SK-N-SH (cell line): ENCODE data around the gene SP100. TPM values are rescaled to one million over a fixed set of nuclear protein-coding genes. Genes with fewer than 3 reads are reported as not detected.

ENCODE experiments used
- CTCF ChIA-PET: fragments of 300-600, 350-600 bp; formaldehyde crosslinking; extraction: SDS; loops from one replicate; lab custom pipeline; 2021; lab: Yijun Ruan, JAX
- POLR2A ChIA-PET: fragments of 350-600 bp; sonication (Branson Sonifier 250); formaldehyde crosslinking; extraction: SDS; loops from one replicate; lab custom pipeline; 2020; ENCODE audit warnings: antibody characterized with exemption, inconsistent platforms; lab: Yijun Ruan, JAX
- DNase-seq: peaks from one replicate; pipeline ENCODE4 v3.0.0; 2012
- H2AFZ ChIP-seq: fragments of 200-600 bp; sonication (generic); 2 replicates; pipeline ENCODE4 v1.8.1; 2016; ENCODE audit warnings: antibody characterized with exemption, mild to moderate bottlenecking, low read depth
- H3F3A ChIP-seq: fragments of 200-600 bp; sonication (generic); replicated peaks from 2 replicates; pipeline ENCODE3; 2016; ENCODE audit warnings: antibody characterized with exemption, mild to moderate bottlenecking; ENCODE audit not compliant: insufficient read depth
- H3K27ac ChIP-seq, 2 experiments: fragments of 200-500 bp in 1 of 2; fragments of 200-600 bp in 1 of 2; sonication (Bioruptor generic) in 1 of 2; sonication (generic), shearing (Covaris generic) in 1 of 2; 2 replicates each; pipeline versions ENCODE4 v1.5.1 to v1.6.1; 2014 to 2016; ENCODE audit warnings: low read depth in 2 of 2, inconsistent platforms in 1 of 2, low read length in 1 of 2, mild to moderate bottlenecking in 1 of 2, mixed read lengths in 1 of 2
- H3K27me3 ChIP-seq: fragments of 200-600 bp; sonication (generic), shearing (Covaris generic); 2 replicates; pipeline ENCODE4 v1.6.1; 2016; ENCODE audit warnings: mixed run types; ENCODE audit not compliant: insufficient read depth
- H3K36me3 ChIP-seq, 2 experiments: fragments of 200-500 bp in 1 of 2; fragments of 200-600 bp in 1 of 2; sonication (Bioruptor generic) in 1 of 2; sonication (generic) in 1 of 2; replicated peaks in 1 of 2; 2 replicates each; pipeline versions ENCODE3 to v1.5.1; 2014 to 2016; ENCODE audit warnings: low read length in 1 of 2, mild to moderate bottlenecking in 1 of 2; ENCODE audit not compliant: insufficient read depth in 2 of 2, control insufficient read depth in 1 of 2
- H3K4me1 ChIP-seq, 2 experiments: fragments of 200-500 bp in 1 of 2; fragments of 200-600 bp in 1 of 2; sonication (Bioruptor generic) in 1 of 2; sonication (generic), shearing (Covaris generic) in 1 of 2; 2 replicates each; pipeline versions ENCODE4 v1.5.1 to v1.6.1; 2014 to 2016; ENCODE audit warnings: low read depth in 1 of 2, low read length in 1 of 2, mixed run types in 1 of 2; ENCODE audit not compliant: insufficient read depth in 2 of 2, control insufficient read depth in 1 of 2
- H3K4me2 ChIP-seq: fragments of 200-600 bp; sonication (generic), shearing (Covaris generic); 2 replicates; pipeline ENCODE4 v1.6.1; 2017; ENCODE audit warnings: mixed run types
- H3K4me3 ChIP-seq, 2 experiments: fragments of 200-500 bp in 1 of 2; fragments of 200-600 bp in 1 of 2; sonication (Bioruptor generic) in 1 of 2; sonication (generic), shearing (Covaris generic) in 1 of 2; 2 replicates each; pipeline versions ENCODE4 v1.5.1 to v1.8.1; 2014 to 2016; ENCODE audit warnings: low read depth in 2 of 2, inconsistent platforms in 1 of 2, low read length in 1 of 2, mild to moderate bottlenecking in 1 of 2, mixed read lengths in 1 of 2, moderate library complexity in 1 of 2
- H3K79me2 ChIP-seq: fragments of 200-600 bp; sonication (generic); 2 replicates; pipeline ENCODE4 v1.8.1; 2017; ENCODE audit warnings: mild to moderate bottlenecking; ENCODE audit not compliant: insufficient read depth
- H3K9ac ChIP-seq: fragments of 200-600 bp; sonication (generic); 2 replicates; pipeline ENCODE4 v1.6.1; 2017; ENCODE audit warnings: mixed run types
- H3K9me2 ChIP-seq: fragments of 200-600 bp; sonication (generic); 2 replicates; pipeline ENCODE4 v1.6.1; 2017; ENCODE audit warnings: mixed run types
- H3K9me3 ChIP-seq: fragments of 200-600 bp; sonication (generic); 2 replicates; pipeline ENCODE4 v1.6.1; 2017; ENCODE audit warnings: mixed run types, mild to moderate bottlenecking, moderate library complexity
- H4K20me1 ChIP-seq: fragments of 200-600 bp; sonication (generic); 2 replicates; pipeline ENCODE4 v1.6.1; 2017; ENCODE audit warnings: mild to moderate bottlenecking, mixed run types; ENCODE audit not compliant: insufficient read depth
- FOSL2 ChIP-seq: IDR thresholded peaks from 2 replicates; pipeline ENCODE4 v1.4.0; 2012; ENCODE audit warnings: low read depth, mild to moderate bottlenecking, moderate library complexity, borderline replicate concordance
- FOXJ3 ChIP-seq: sonication (generic); formaldehyde crosslinking; IDR thresholded peaks from 2 replicates; pipeline ENCODE4 v1.5.1; 2020; ENCODE audit warnings: mild to moderate bottlenecking, missing genetic modification reagents
- FOXM1 ChIP-seq: IDR thresholded peaks from 2 replicates; pipeline ENCODE4 v1.4.0; 2012; ENCODE audit warnings: low read depth, mild to moderate bottlenecking
- JUND ChIP-seq: IDR thresholded peaks from 2 replicates; pipeline ENCODE4 v1.4.0; 2012
- NFIC ChIP-seq: IDR thresholded peaks from 2 replicates; pipeline ENCODE4 v1.4.0; 2012; ENCODE audit warnings: borderline replicate concordance
- NRF1 ChIP-seq: IDR thresholded peaks from 2 replicates; pipeline ENCODE4 v1.6.1; 2012; ENCODE audit warnings: low read depth, mild to moderate bottlenecking, low read length
- POLR2AphosphoS5 ChIP-seq: IDR thresholded peaks from 2 replicates; pipeline ENCODE4 v1.6.1; 2012; ENCODE audit warnings: low read depth, low read length
- RAD21 ChIP-seq: IDR thresholded peaks from 2 replicates; pipeline ENCODE4 v1.6.1; 2012; ENCODE audit warnings: mild to moderate bottlenecking, low read length
- RFX5 ChIP-seq: IDR thresholded peaks from 2 replicates; pipeline ENCODE4 v1.6.1; 2012; ENCODE audit warnings: mild to moderate bottlenecking, improper control_type of control experiment, low read length
- SIN3A ChIP-seq: IDR thresholded peaks from 2 replicates; pipeline ENCODE4 v1.6.1; 2012; ENCODE audit warnings: low read depth, mild to moderate bottlenecking, low read length, moderate library complexity, borderline replicate concordance
- SMC3 ChIP-seq: IDR thresholded peaks from 2 replicates; pipeline ENCODE4 v1.6.1; 2012; ENCODE audit warnings: low read depth, low read length, improper control_type of control experiment
- TAF1 ChIP-seq: IDR thresholded peaks from 2 replicates; pipeline ENCODE4 v1.6.1; 2012; ENCODE audit warnings: low read depth, mild to moderate bottlenecking, low read length, moderate library complexity, borderline replicate concordance
- TEAD4 ChIP-seq: IDR thresholded peaks from 2 replicates; pipeline ENCODE4 v1.4.0; 2012; ENCODE audit warnings: mild to moderate bottlenecking, borderline replicate concordance; ENCODE audit not compliant: insufficient read depth
- WGBS: methylation state at CpG from one replicate; pipeline ENCODE4 v1.1.6; 2017; ENCODE audit warnings: low lambda C conversion rate; 5-methylcytosine and 5-hydroxymethylcytosine counted together
- polyA plus RNA-seq, 3 experiments: library from polyadenylated mRNA; depleted of rRNA; stranded (reverse); fragments of >200 nt; gene quantifications; 2 replicates each; pipeline ENCODE4 v1.2.3, GENCODE V29; 2012
- TF ChIP-seq, protein P1 (sequence below): IDR thresholded peaks from 2 replicates; pipeline ENCODE4 v1.4.0; 2012; ENCODE audit warnings: low read depth, borderline replicate concordance
- TF ChIP-seq, protein P2 (sequence below): fragments of 200-600 bp; sonication (generic); IDR thresholded peaks from 2 replicates; pipeline ENCODE4 v1.6.1; 2017; ENCODE audit warnings: antibody characterized with exemption, mild to moderate bottlenecking, moderate library complexity
- TF ChIP-seq, protein P3 (sequence below): fragments of 150-350 bp; IDR thresholded peaks from 2 replicates; pipeline ENCODE4 v1.6.1; 2016; ENCODE audit warnings: mild to moderate bottlenecking, low read depth, low read length
- TF ChIP-seq, protein P4 (sequence below): IDR thresholded peaks from 2 replicates; pipeline ENCODE4 v1.4.0; 2012; ENCODE audit warnings: low read depth
- TF ChIP-seq, protein P5 (sequence below): IDR thresholded peaks from 2 replicates; pipeline ENCODE4 v1.4.0; 2012; ENCODE audit warnings: low read depth, borderline replicate concordance

Gene SP100
- polyA plus RNA-seq, 1 of the 3 experiments (the other 2 are of a cell fraction) = 38.1 TPM

DNA sequence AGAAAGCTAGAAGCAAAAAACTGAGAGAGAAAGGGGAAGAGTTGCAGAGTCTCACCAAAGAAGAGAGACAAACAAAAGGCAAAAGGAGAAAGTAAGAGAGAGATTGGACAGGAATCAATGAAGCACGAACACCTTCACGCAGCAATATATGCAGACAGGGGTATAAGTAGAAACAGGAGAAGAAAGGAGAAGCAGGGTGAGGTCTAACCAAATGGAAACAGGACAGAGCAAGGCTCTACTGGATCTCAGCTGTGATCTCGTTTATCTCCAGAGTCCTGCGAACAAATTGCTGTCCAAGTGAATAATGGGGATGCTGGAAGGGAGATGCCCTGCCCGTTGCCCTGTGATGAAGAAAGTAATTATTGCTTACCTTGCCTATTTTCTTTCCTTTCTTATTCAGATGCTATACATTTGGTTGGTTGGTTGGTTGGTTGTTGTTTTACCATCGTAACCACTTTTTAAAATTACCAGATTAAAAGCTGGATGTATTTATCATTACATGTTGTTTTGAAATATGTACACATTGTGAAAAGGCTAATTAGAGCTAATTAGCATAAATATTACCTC, 34.0 kb downstream of the SP100 start:
- H3F3A ChIP-seq = no peaks in the 10 kb centered on the region
- H4K20me1 ChIP-seq = no peaks in the 10 kb centered on the region
- no peaks in the 10 kb centered on the region for H3K4me1 ChIP-seq
- H3K79me2 ChIP-seq = peaks cover 10% of the 10 kb centered on the region; the same call in 1 of the 2 replicates
- H3K27ac ChIP-seq = no peak overlapping the region
- ChIA-PET POLR2A (no interaction called here), CTCF (no interaction called here)
- 68% methylated on average over 6 of the region's 6 CpGs for WGBS
- no peak overlapping the region for H3K4me2 ChIP-seq
- no peak overlapping the region for H3K4me3 ChIP-seq
- no peaks in the 10 kb centered on the region for H3K27me3 ChIP-seq
- TF ChIP-seq NFIC = no peak
- no peak for TF ChIP-seq POLR2AphosphoS5
- no peak for TF ChIP-seq FOXM1
- TF ChIP-seq RFX5 = no peak
- TF ChIP-seq, protein P1, sequence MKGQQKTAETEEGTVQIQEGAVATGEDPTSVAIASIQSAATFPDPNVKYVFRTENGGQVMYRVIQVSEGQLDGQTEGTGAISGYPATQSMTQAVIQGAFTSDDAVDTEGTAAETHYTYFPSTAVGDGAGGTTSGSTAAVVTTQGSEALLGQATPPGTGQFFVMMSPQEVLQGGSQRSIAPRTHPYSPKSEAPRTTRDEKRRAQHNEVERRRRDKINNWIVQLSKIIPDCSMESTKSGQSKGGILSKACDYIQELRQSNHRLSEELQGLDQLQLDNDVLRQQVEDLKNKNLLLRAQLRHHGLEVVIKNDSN = no peak
- TF ChIP-seq JUND = no peak
- no peak for TF ChIP-seq TAF1
- TF ChIP-seq SMC3 = no peak
- TF ChIP-seq NRF1 = no peak
- TF ChIP-seq, protein P2, sequence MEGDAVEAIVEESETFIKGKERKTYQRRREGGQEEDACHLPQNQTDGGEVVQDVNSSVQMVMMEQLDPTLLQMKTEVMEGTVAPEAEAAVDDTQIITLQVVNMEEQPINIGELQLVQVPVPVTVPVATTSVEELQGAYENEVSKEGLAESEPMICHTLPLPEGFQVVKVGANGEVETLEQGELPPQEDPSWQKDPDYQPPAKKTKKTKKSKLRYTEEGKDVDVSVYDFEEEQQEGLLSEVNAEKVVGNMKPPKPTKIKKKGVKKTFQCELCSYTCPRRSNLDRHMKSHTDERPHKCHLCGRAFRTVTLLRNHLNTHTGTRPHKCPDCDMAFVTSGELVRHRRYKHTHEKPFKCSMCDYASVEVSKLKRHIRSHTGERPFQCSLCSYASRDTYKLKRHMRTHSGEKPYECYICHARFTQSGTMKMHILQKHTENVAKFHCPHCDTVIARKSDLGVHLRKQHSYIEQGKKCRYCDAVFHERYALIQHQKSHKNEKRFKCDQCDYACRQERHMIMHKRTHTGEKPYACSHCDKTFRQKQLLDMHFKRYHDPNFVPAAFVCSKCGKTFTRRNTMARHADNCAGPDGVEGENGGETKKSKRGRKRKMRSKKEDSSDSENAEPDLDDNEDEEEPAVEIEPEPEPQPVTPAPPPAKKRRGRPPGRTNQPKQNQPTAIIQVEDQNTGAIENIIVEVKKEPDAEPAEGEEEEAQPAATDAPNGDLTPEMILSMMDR = no peak
- no peak for TF ChIP-seq FOXJ3
- no peak for TF ChIP-seq SIN3A
- TF ChIP-seq TEAD4 = no peak
- TF ChIP-seq, protein P3, sequence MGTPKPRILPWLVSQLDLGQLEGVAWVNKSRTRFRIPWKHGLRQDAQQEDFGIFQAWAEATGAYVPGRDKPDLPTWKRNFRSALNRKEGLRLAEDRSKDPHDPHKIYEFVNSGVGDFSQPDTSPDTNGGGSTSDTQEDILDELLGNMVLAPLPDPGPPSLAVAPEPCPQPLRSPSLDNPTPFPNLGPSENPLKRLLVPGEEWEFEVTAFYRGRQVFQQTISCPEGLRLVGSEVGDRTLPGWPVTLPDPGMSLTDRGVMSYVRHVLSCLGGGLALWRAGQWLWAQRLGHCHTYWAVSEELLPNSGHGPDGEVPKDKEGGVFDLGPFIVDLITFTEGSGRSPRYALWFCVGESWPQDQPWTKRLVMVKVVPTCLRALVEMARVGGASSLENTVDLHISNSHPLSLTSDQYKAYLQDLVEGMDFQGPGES = no peak
- TF ChIP-seq FOSL2 = no peak
- TF ChIP-seq, protein P4, sequence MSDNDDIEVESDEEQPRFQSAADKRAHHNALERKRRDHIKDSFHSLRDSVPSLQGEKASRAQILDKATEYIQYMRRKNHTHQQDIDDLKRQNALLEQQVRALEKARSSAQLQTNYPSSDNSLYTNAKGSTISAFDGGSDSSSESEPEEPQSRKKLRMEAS = no peak
- TF ChIP-seq, protein P5, sequence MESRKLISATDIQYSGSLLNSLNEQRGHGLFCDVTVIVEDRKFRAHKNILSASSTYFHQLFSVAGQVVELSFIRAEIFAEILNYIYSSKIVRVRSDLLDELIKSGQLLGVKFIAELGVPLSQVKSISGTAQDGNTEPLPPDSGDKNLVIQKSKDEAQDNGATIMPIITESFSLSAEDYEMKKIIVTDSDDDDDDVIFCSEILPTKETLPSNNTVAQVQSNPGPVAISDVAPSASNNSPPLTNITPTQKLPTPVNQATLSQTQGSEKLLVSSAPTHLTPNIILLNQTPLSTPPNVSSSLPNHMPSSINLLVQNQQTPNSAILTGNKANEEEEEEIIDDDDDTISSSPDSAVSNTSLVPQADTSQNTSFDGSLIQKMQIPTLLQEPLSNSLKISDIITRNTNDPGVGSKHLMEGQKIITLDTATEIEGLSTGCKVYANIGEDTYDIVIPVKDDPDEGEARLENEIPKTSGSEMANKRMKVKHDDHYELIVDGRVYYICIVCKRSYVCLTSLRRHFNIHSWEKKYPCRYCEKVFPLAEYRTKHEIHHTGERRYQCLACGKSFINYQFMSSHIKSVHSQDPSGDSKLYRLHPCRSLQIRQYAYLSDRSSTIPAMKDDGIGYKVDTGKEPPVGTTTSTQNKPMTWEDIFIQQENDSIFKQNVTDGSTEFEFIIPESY = no peak
- no peak for TF ChIP-seq RAD21
- TF ChIP-seq, all 33 proteins: peak for 0
- Histone ChIP-seq H3K9me3 (0 out of 2 replicates have a peak, but pooled peaks cover 3% of the 10 kb centered on the region), H3K9me2 (no peaks in the 10 kb centered on the region), H3K9ac (no peak overlapping the region), H2AFZ (no peak overlapping the region), H3K36me3 (peaks cover 27 to 96% of the 10 kb centered on the region in 2 experiments)
- DNase-seq = no peak
